COR-L47 (cell line): ENCODE results near the gene KRTAP10-5.

ENCODE experiments used
- DNase-seq: peaks from one replicate; lab custom pipeline; 2025; lab: John Stamatoyannopoulos, UW

KRTAP10-5 gene

GRCh38 chr21:44549525-44550211 is 30.7 kb downstream of the KRTAP10-5 start:
- no peak for DNase-seq

GRCh38 chr21:44548922-44549321 is 31.5 kb downstream of the KRTAP10-5 start:
- DNase-seq: no peak

- no peak for DNase-seq
Measured at GRCh38 chr21:44548381-44548780, 32.0 kb downstream of the KRTAP10-5 start.

GRCh38 chr21:44547656-44548331 is 32.6 kb downstream of the KRTAP10-5 start:
- DNase-seq: no peak

- no peak for DNase-seq
Measured at GRCh38 chr21:44544566-44544965, 35.8 kb downstream of the KRTAP10-5 start.

DNA sequence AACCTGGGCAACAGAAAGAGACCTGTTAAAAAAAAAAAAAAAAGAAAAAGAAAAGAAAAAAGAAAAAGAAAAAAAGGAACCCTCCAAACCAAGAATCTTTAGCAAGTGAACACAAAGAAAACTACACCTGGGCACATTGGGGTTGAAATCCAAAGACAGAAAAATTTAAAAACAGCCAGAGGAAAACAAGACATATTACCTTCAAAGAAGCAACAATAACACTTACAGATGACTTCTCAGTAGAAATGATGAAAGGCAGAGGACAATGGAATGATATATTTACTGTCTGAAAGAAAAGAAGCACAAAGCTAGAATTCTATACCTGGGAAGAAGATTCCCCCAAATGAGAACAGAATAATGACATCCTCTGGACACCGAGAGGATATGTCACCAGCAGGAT is 37.7 kb downstream of the KRTAP10-5 start:
- no peak for DNase-seq

DNA sequence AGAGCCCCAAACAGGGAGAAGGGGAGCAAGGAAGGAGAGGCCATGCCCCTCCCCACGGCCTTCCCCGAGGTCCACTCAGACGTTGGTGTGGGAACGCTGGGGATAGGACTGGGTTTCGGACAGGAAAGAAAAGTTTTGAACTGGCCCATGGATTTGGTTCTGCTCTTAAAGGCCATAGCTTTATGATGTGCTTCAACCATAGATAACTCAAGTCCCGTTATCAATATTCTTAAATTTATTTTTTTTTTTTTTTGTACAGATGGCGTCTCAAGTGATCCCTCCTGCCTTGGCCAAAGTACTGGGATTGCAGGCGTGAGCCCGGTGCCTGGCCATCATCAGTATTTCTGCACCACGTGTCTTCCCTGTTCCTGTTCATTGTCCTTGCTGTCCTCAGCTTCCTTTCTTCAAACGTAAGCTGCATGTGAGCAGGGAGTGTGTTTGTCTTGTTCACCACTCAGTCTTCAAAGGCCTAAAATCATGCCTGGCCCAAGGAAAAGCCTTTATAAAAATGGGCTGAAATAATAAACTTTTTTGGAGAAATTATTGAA is 39.6 kb downstream of the KRTAP10-5 start:
- no peak for DNase-seq

- DNase-seq: no peak
Measured at GRCh38 chr21:44539991-44540666, 40.3 kb downstream of the KRTAP10-5 start, which contains the start of gene KRTAP10-1. Gene KRTAP10-1 (minus strand): TSS chr21:44540195. CDS start chr21:44540150, 45 bp downstream.

DNA sequence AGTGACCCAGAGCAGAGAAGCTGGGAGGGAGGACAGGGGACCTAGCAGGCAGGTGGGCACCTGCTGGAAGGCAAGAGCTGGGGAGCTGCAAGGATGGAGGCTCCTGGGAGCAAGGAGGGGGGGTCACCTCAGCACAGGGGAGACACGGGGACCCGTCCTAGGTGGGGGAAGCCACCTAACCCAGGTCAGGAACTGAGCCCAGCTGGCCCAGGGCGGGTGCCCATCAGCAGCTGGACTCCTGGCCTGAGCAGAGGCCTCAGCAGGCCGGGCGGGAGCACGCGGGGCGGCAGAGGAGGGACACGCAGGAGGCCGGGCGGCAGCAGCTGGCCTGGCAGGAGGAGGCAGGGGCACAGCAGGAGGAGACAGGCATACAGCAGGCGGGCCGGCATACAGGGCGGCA is 41.4 kb downstream of the KRTAP10-5 start:
- DNase-seq: no peak

- DNase-seq: no peak
Measured at GRCh38 chr21:44537930-44538911, 42.2 kb downstream of the KRTAP10-5 start.

- DNase-seq: no peak
Measured at GRCh38 chr21:44535963-44536362, 44.4 kb downstream of the KRTAP10-5 start.

GRCh38 chr21:44534688-44535087 is 45.7 kb downstream of the KRTAP10-5 start:
- DNase-seq: no peak

GRCh38 chr21:44533891-44534627 is 46.3 kb downstream of the KRTAP10-5 start:
- DNase-seq: no peak

GRCh38 chr21:44533121-44533890 is 47.1 kb downstream of the KRTAP10-5 start:
- no peak for DNase-seq

- no peak for DNase-seq
Measured at GRCh38 chr21:44532712-44533111, 47.7 kb downstream of the KRTAP10-5 start.

DNA sequence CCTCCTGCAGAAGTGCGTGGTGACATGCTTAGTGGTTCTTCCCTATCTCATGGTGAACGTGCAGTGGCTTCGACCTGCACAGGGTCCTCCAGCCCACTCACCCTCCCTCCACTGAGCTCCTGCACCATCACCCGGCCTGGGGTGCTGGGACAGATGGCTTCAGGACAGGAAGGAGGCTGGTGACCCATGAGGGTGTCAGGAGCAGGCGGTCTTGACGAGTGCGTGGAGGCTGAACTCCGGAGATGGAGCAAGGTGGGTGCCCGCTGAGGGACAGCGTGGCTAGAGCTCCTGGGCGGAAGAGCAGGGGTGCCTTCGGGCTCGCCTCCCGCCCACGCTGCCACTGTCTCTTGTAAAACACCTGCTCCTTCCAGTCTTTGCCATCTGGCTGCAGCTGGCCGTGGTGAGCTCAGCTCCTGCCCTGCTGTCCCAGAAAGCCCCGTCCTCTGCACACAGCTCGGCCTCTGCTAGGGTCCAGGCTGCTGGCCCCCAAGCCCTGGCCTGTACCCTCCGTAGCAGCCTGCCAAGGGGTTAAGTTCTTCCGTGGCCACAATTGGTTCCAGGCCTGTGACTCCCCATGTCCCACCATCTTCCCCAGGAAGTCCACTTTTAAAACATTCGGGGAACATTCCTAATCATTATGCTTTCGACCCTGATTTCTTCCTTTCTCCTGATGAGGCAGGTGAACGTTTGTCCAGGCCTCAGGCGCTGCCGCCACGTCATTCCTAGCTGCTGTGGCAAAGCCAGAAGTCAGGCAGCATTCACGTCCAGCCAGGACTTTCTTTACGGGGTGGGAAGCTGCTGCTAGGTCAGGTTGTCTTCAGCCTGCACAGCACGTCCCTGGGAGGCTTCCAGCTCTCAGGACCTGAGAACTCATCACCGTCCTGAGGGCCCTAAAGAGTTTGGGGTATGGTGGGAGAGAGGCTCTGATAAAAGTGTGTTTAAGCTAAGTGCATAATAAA is 48.5 kb downstream of the KRTAP10-5 start:
- DNase-seq: no peak

- no peak for DNase-seq
Measured at GRCh38 chr21:44530903-44531605, 49.4 kb downstream of the KRTAP10-5 start.

DNA sequence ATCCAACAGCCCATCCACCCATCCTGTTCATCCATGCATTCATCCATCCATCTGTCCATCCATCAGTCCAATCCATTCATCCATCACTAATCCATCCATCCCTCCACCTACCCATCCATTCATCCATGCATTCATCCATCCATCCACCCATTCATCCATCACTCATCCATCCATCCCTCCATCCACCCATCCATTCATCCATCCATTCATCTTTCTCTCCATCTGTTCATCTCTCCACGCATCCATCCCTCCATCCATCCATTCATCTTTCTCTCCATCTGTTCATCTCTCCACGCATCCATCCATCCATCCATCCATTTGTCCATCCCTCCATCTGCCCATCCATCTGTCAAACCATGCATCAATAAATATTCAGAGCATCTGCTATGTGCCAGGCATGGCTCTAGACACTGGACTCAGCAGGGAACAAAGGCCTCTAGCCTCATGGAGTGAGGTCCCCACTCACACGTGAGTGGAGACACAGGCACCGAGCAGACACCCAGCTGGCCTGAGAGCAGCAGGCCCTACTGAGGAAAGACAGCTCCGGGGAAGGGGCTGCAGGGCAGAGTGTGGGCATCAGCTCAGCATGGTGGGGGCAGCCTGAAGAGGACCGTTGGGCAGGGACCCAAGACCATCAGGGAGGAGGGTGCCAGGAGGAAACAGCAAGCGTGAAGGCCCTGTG is 50.0 kb downstream of the KRTAP10-5 start:
- DNase-seq: no peak
